COR-L47 (cell line): ENCODE measurements around the gene NOTCH1.

Experiments used
- DNase-seq: peaks from one replicate; lab custom pipeline; 2025; lab: John Stamatoyannopoulos, UW

The NOTCH1 gene

GRCh38 chr9:136463578-136463977 lies 82.3 kb downstream of the NOTCH1 start:
- no peak for DNase-seq

- no peak for DNase-seq
These were observed 83.2 kb downstream of the NOTCH1 start for GRCh38 chr9:136462664-136463063.

- DNase-seq = no peak
These were observed 85.0 kb downstream of the NOTCH1 start for GRCh38 chr9:136460772-136461325.

DNA sequence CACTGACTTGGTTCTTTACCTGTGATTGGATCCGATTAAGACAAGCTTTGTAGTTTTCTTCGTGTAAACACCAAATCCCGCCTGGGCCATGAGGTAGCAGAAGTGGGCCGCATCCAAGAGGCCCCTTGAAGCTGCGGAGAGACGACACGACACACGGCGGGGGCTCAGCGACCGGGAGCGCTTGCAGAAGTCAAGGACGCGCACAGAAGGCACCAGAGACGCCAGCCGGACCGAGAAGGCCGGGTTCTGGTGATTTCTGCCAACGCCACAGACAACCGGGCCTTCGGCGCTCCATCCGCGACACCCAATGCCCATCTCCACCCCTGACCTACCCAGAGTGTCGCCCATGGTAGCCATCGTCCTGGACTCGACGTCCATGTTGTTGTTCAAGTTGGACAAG lies 86.4 kb downstream of the NOTCH1 start:
- no peak for DNase-seq

- DNase-seq = no peak
These were observed 88.5 kb downstream of the NOTCH1 start for GRCh38 chr9:136457326-136457725.

DNA sequence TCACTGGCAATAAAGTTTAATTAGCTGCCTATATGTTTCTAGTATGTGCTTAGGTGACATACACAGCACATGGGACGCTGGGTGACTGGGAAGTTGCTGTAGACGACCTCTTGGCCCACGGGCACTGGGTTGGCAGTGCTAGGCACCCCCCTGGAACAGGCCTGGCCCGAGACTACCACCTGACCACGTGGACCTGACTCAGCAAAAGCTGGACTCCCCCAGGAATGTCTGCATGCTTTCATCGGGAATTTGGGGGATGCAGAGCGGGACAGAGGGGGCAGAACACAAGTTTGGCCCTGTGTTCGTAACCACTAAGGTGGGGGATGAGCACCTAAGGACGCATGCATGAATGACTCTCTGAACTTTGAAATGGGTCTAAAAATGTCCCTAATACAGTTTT lies 89.6 kb downstream of the NOTCH1 start:
- no peak for DNase-seq

GRCh38 chr9:136455043-136456002 lies 90.5 kb downstream of the NOTCH1 start:
- DNase-seq = no peak

DNA sequence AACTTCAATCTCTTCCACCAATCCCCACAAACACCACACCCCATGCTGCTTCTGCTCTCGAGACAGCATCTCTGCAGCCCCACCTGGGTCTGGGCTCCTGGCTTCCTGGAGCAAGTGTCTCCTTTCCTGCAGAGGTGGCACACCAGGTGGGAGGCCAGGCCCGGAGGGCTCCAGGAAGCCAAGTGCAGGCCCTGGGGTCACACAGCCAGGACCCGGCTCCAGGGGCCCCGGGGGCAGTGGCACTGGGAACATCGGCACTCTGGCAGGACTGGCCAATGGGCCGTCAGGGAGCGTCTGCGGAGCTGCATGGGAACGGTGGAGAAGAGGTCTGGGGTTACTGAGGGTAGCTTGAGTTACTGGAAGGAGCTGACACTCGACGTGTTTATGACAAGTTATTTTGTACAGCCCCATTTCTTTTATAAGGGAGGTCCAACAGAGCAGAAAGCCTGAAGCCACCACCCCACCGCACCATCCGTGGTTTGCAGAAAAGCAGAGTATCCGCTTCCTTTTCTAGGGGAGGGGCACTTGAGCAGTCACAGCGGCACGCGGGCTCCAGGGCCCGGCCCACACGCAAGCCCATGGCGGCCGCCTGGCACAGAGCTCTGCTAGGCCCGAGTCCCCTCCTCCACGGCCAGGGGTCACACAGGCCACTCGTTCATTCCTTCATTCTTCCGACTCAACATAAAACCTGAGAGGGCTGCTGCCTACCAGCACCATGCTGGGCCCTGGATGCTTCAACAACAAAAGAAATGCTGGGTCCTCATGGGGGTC lies 91.6 kb downstream of the NOTCH1 start:
- no peak for DNase-seq

- no peak for DNase-seq
These were observed 92.5 kb downstream of the NOTCH1 start for GRCh38 chr9:136453326-136453725.

DNA sequence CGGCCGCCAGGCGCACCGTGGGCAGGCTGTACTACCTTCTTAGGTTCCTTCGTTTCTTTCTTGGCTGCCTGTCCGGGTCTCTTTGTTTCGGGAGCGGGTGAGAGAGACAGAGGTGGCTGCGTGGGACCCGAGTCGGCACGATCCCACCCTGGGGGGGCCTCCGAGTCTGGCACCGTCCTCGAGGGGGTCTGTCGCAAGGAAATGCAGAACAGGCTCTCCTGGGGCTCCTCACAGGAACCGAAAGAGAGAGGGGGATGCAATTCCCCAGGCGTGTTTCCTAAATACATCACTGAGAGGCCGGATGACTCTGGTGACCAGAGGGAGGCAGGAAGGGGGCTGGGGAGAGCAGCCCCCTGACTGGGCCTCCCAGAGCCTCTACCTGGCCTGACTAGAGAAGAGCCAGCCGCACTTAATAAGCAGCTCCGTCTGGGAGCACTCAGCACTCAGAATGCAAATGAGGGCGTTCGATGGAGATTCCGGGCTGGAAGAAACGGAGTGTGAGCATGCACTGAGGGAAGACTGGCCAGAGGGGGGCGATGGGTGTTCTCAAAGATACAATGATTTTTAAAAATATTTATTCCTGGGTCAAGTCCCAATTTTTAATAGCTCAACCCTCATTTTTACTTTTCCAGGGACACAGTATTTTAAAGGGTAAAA lies 94.5 kb downstream of the NOTCH1 start:
- DNase-seq = no peak

DNA sequence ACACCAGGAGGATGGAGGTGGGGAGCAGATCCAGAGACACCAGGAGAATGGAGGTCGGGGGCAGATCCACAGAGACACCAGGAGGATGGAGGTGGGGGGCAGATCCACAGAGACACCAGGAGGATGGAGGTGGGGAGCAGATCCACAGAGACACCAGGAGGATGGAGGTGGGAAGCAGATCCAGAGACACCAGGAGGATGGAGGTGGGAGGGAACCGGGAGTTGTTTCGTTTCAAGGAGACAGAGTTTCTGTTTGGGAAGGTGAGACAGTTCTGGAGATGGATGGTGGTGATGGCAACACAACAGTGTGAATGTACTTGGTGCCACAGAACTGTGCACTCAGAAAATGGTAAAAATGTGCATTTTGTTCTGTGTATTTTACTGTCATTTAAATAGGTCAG lies 97.2 kb downstream of the NOTCH1 start:
- no peak for DNase-seq

DNA sequence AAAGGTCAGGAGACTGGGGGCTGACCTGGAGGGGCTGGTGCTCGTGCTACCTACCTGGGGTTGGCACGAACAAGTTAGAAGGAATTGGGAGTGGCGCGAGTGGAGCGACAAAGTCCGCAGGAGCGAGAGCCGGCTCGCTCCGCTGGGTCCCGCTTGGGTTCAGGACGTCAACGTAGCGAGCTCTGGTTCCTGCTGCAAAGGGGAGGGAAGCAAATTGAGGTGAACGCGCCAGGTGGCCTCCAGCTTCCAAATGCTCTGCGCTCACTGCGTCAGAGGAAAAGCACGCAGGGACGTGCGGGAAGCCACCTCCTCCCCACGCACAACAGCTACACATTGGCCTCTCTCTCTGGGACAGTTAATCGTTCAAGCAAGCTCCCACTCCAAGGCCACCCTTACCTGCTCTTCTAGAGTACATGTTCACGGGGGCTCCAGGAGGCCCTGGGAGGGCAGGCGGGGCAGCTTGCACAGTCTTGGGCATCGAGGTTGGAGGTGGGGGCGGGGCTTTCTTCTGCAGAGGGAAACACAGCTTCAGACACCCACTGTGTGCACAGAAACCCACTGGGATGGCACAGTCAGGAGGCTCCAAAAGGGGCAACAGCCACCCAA lies 98.6 kb downstream of the NOTCH1 start:
- no peak for DNase-seq

GRCh38 chr9:136445799-136446198 lies 100.0 kb downstream of the NOTCH1 start:
- DNase-seq = no peak
